Mesothelial cell of epicardium (in vitro differentiated cells): ENCODE results near the gene OTOP3. TPM values are rescaled to one million over a fixed set of nuclear protein-coding genes. Genes with fewer than 3 reads are reported as not detected.
A peak's percentile ranks its signal among the peaks of the same experiment; 100 is the strongest.

ENCODE experiments used
- DNase-seq, 2 experiments: peaks; one replicate each; pipeline ENCODE4 v3.0.0; 2021; ENCODE audit warnings: low spot score in 2 of 2; ENCODE audit not compliant: unreplicated experiment in 2 of 2
- H3K27ac Mint-ChIP-seq: 2 replicates; pipeline ENCODE4 v1.8.0; 2021; ENCODE audit warnings: mixed read lengths
- H3K27me3 Mint-ChIP-seq: 2 replicates; pipeline ENCODE4 v1.8.0; 2021; ENCODE audit warnings: low read depth, mixed read lengths
- H3K36me3 Mint-ChIP-seq: 2 replicates; pipeline ENCODE4 v1.8.0; 2021; ENCODE audit warnings: mixed read lengths
- H3K4me1 Mint-ChIP-seq: 2 replicates; pipeline ENCODE4 v1.8.0; 2021; ENCODE audit warnings: mixed read lengths
- H3K4me3 Mint-ChIP-seq: 2 replicates; pipeline ENCODE4 v1.8.0; 2021; ENCODE audit warnings: mild to moderate bottlenecking, moderate library complexity, mixed read lengths
- H3K9me3 Mint-ChIP-seq: 2 replicates; pipeline ENCODE4 v1.8.0; 2021; ENCODE audit warnings: mixed read lengths
- total RNA-seq: library from RNA; stranded (reverse); gene quantifications from 3 replicates; pipeline ENCODE4 v1.2.1, GENCODE V29; 2021
- TF ChIP-seq, protein P1 (sequence below): fragments of 200-600 bp; sonication (generic); IDR thresholded peaks from one replicate; pipeline ENCODE4 v1.5.0; 2021; ENCODE audit warnings: antibody characterized with exemption; ENCODE audit not compliant: unreplicated experiment

The OTOP3 gene
- total RNA-seq, 1 donor from 2014 or later, result not detected

DNA sequence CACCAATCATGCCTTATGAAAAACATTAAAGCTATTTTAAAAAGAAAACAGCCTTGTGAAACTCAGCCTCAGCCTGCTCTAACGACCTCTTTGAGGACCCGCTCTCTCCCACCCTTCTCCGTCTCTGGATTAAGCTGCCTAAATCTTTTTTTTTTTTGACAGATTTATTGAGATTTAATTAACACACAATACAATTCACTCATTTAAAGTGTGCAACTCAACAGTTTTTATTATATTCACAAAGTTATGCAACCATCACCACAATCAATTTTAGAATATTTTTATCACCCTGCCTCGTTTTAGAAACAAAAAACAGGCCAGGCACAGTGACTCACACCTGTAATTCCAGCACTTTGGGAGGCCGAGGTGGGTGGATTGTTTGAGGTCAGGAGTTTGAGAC is 60.1 kb downstream of the OTOP3 start:
- no peak for DNase-seq
- Mint-ChIP-seq H3K4me1 (peaks cover 30% of the 10 kb centered on the region), H3K4me3 (no peak overlapping the region), H3K27ac (peak overlapping the region; percentile 78), H3K9me3 (no peaks in the 10 kb centered on the region), H3K36me3 (peaks cover 4% of the 10 kb centered on the region), H3K27me3 (no peaks in the 10 kb centered on the region)
- TF ChIP-seq, protein P1, sequence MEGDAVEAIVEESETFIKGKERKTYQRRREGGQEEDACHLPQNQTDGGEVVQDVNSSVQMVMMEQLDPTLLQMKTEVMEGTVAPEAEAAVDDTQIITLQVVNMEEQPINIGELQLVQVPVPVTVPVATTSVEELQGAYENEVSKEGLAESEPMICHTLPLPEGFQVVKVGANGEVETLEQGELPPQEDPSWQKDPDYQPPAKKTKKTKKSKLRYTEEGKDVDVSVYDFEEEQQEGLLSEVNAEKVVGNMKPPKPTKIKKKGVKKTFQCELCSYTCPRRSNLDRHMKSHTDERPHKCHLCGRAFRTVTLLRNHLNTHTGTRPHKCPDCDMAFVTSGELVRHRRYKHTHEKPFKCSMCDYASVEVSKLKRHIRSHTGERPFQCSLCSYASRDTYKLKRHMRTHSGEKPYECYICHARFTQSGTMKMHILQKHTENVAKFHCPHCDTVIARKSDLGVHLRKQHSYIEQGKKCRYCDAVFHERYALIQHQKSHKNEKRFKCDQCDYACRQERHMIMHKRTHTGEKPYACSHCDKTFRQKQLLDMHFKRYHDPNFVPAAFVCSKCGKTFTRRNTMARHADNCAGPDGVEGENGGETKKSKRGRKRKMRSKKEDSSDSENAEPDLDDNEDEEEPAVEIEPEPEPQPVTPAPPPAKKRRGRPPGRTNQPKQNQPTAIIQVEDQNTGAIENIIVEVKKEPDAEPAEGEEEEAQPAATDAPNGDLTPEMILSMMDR, result no peak

DNA sequence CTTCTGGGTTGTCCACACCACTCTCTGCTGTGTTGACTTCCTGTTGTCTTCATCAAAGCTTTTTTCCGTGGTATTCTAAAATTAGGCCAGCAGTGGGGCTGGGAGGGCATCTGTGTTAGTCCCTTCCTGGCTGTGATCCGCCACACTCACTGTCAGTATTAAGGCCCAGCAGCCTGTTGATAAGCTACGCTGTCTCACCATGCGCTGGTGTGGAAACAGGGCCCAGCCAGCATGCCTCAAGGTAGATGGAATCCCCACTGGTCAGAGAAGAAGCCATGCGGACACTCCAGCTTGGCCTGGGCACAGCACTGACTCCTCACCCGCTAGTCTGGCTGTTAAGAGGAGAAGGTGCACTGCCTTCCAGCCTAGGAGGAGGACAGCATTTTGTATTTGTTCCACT is 63.1 kb downstream of the OTOP3 start:
- H3K4me3 Mint-ChIP-seq, result no peak overlapping the region
- DNase-seq, result no peak
- TF ChIP-seq, protein P1, result no peak
- H3K4me1 Mint-ChIP-seq, result peaks cover 9% of the 10 kb centered on the region
- H3K27me3 Mint-ChIP-seq, result no peaks in the 10 kb centered on the region
- no peaks in the 10 kb centered on the region for H3K9me3 Mint-ChIP-seq
- H3K36me3 Mint-ChIP-seq, result peaks cover 8% of the 10 kb centered on the region
- no peak overlapping the region for H3K27ac Mint-ChIP-seq

DNA sequence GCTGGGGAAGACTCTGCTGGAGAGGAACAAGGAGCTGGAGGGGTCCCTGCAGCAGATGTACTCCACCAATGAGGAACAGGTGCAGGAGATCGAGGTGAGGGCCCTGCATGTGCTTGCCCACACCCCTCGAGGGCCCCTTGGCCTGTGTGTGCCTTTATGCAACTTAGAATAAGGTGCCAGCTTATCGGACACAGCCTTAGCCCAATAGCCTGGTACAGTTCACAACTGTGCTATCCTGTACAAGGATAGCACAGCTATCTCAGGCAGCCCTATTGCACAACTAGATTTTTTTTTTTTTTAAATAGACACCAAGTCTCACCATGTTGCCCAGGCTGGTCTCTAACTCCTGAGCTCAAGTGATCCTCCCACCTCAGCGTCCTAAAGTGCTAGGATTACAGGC is 63.8 kb downstream of the OTOP3 start:
- DNase-seq, result no peak
- Mint-ChIP-seq H3K36me3 (peaks cover 7% of the 10 kb centered on the region), H3K27ac (no peak overlapping the region), H3K4me1 (peaks cover 1% of the 10 kb centered on the region), H3K4me3 (no peak overlapping the region), H3K27me3 (no peaks in the 10 kb centered on the region), H3K9me3 (no peaks in the 10 kb centered on the region)
- TF ChIP-seq, protein P1, result no peak

Other genes starting within 250 kb of the OTOP3 start
- gene CD300LF, start 223.0 kb upstream of the OTOP3 start, total RNA-seq, result not detected in 3 replicates
- 0.16 to 0.38 TPM (median 0.24 TPM) in 3 replicates for gene RAB37, start 198.6 kb upstream of the OTOP3 start, total RNA-seq
- 34.4 to 36.2 TPM (median 34.8 TPM) in 3 replicates for gene NHERF1, start 187.3 kb upstream of the OTOP3 start, total RNA-seq
- 78.2 to 83.7 TPM (median 83.1 TPM) in 3 replicates for gene NAT9, start 159.6 kb upstream of the OTOP3 start, total RNA-seq
- 0.16 to 0.29 TPM (median 0.18 TPM) in 3 replicates for gene GRIN2C, start 76.0 kb upstream of the OTOP3 start, total RNA-seq
- gene FDXR, start 62.9 kb upstream of the OTOP3 start, total RNA-seq, result 20.4 to 23.0 TPM (median 22.5 TPM) in 3 replicates
- 0.14 to 0.85 TPM in 2 of 3 replicates, not detected in the other for gene FADS6, start 42.3 kb upstream of the OTOP3 start, total RNA-seq
- 3.1 to 3.9 TPM (median 3.9 TPM) in 3 replicates for gene USH1G, start 12.6 kb upstream of the OTOP3 start, total RNA-seq
- not detected in 3 replicates for gene OTOP2, start 11.6 kb upstream of the OTOP3 start, total RNA-seq
- 50.7 to 56.3 TPM (median 54.2 TPM) in 3 replicates for gene HID1, start 36.9 kb downstream of the OTOP3 start, total RNA-seq
- gene CDR2L, start 51.7 kb downstream of the OTOP3 start, total RNA-seq, result 22.6 to 23.1 TPM (median 22.8 TPM) in 3 replicates
- gene MRPL58, start 76.8 kb downstream of the OTOP3 start, total RNA-seq, result 18.3 to 22.6 TPM (median 20.7 TPM) in 3 replicates
- gene ATP5PD, start 111.1 kb downstream of the OTOP3 start, total RNA-seq, result 153 to 161 TPM (median 153 TPM) in 3 replicates
- 24.1 to 26.4 TPM (median 26.1 TPM) in 3 replicates for gene KCTD2, start 111.3 kb downstream of the OTOP3 start, total RNA-seq
- gene SLC16A5, start 152.1 kb downstream of the OTOP3 start, total RNA-seq, result 46.4 to 49.5 TPM (median 46.9 TPM) in 3 replicates
- gene ARMC7, start 174.1 kb downstream of the OTOP3 start, total RNA-seq, result 11.3 to 12.0 TPM (median 11.4 TPM) in 3 replicates
- gene NT5C, start 195.8 kb downstream of the OTOP3 start, total RNA-seq, result 44.3 to 51.0 TPM (median 46.8 TPM) in 3 replicates
- 121 to 132 TPM (median 124 TPM) in 3 replicates for gene JPT1, start 218.6 kb downstream of the OTOP3 start, total RNA-seq
- 542 to 571 TPM (median 565 TPM) in 3 replicates for gene SUMO2, start 247.1 kb downstream of the OTOP3 start, total RNA-seq